ENCODE results near the gene C1orf159. TPM values are rescaled to one million over a fixed set of nuclear protein-coding genes. Genes with fewer than 3 reads are reported as not detected.

C1orf159 gene
- total and polyA plus RNA-seq, 9 of the 15 experiments (the other 6 are each of a cell fraction or from before 2014, with no cell fraction given): 0.28 to 54.9 (median 10.6) TPM

DNA sequence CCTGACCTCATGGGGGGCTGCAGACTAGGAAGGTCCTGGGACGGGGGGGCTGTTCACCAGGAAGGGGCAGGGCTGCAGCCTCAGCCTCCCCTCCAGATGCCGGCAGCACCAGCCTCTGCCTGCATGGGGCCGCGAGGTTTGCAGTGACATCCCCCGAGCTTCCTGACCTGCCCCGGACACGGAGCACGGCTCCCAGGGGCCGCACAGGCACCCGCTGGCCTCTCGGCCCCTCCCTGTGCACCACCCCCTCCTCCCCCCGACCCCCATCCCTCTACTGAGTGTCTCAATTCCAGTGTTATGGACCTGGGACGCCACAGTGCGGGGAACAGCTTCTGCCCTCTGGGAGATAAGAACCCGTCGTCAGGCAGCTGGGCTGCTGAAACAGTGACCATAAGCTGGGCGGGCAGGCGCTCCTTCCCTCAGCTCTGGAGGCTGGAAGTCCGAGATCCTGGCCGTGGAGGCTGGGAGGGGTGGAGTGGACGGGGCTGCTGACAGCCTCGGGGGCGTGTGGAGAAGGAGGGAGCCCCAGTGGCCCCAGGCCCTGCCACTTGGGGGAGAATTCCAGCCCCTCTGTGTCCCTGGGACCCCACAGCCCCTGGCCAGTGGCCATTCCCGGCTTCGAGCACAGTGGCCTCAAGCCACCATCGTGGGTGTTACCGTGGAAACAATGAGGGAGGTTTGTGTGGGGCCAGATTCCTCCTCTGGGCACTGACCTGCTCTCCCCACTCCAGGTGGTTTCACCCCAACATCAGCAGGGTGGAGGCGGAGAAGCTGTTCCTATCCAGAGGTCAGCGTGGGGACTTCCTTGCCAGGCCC is 53.3 kb downstream of the C1orf159 start (continued):
- TF ChIP-seq, protein P1, sequence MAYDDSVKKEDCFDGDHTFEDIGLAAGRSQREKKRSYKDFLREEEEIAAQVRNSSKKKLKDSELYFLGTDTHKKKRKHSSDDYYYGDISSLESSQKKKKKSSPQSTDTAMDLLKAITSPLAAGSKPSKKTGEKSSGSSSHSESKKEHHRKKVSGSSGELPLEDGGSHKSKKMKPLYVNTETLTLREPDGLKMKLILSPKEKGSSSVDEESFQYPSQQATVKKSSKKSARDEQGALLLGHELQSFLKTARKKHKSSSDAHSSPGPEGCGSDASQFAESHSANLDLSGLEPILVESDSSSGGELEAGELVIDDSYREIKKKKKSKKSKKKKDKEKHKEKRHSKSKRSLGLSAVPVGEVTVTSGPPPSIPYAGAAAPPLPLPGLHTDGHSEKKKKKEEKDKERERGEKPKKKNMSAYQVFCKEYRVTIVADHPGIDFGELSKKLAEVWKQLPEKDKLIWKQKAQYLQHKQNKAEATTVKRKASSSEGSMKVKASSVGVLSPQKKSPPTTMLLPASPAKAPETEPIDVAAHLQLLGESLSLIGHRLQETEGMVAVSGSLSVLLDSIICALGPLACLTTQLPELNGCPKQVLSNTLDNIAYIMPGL (CRISPR knock-in tag; IDR thresholded peaks at IDR 0.05): no peak
- TF ChIP-seq SMAD3 (CRISPR knock-in tag; conservative IDR thresholded peaks at IDR 0.05) (no peak), ZBTB17 (CRISPR knock-in tag; IDR thresholded peaks at IDR 0.05) (no peak), XRCC5 (IDR thresholded peaks at IDR 0.05; ENCODE audit: low read depth, low read length) (no peak), ZKSCAN3 (CRISPR knock-in tag; IDR thresholded peaks at IDR 0.05) (no peak), GABPB2 (CRISPR knock-in tag; conservative IDR thresholded peaks at IDR 0.05) (no peak), PHF21A (IDR thresholded peaks at IDR 0.05; ENCODE audit: borderline replicate concordance, low read depth) (no peak), RBM25 (IDR thresholded peaks at IDR 0.05; ENCODE audit: low read depth, low read length, severe bottlenecking) (no peak), ZNF165 (CRISPR knock-in tag; IDR thresholded peaks at IDR 0.05; ENCODE audit: borderline replicate concordance) (no peak), ELF2 (CRISPR knock-in tag; IDR thresholded peaks at IDR 0.05) (no peak), PRMT5 (CRISPR knock-in tag; IDR thresholded peaks at IDR 0.05) (no peak), POLR2G (IDR thresholded peaks at IDR 0.05; ENCODE audit: low read depth, low read length) (0 out of 2 replicates have a peak, but pooled peaks have one; percentile 3), ZNF551 (CRISPR knock-in tag; IDR thresholded peaks at IDR 0.05) (no peak), NR2C1 (IDR thresholded peaks at IDR 0.05) (no peak), NR2C1 (tag; IDR thresholded peaks at IDR 0.05) (no peak)
- TF ChIP-seq, protein P2, sequence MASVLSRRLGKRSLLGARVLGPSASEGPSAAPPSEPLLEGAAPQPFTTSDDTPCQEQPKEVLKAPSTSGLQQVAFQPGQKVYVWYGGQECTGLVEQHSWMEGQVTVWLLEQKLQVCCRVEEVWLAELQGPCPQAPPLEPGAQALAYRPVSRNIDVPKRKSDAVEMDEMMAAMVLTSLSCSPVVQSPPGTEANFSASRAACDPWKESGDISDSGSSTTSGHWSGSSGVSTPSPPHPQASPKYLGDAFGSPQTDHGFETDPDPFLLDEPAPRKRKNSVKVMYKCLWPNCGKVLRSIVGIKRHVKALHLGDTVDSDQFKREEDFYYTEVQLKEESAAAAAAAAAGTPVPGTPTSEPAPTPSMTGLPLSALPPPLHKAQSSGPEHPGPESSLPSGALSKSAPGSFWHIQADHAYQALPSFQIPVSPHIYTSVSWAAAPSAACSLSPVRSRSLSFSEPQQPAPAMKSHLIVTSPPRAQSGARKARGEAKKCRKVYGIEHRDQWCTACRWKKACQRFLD (CRISPR knock-in tag; IDR thresholded peaks at IDR 0.05): no peak
- TF ChIP-seq, protein P3, sequence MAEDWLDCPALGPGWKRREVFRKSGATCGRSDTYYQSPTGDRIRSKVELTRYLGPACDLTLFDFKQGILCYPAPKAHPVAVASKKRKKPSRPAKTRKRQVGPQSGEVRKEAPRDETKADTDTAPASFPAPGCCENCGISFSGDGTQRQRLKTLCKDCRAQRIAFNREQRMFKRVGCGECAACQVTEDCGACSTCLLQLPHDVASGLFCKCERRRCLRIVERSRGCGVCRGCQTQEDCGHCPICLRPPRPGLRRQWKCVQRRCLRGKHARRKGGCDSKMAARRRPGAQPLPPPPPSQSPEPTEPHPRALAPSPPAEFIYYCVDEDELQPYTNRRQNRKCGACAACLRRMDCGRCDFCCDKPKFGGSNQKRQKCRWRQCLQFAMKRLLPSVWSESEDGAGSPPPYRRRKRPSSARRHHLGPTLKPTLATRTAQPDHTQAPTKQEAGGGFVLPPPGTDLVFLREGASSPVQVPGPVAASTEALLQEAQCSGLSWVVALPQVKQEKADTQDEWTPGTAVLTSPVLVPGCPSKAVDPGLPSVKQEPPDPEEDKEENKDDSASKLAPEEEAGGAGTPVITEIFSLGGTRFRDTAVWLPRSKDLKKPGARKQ (CRISPR knock-in tag; IDR thresholded peaks at IDR 0.05): no peak
- TF ChIP-seq, protein P4, sequence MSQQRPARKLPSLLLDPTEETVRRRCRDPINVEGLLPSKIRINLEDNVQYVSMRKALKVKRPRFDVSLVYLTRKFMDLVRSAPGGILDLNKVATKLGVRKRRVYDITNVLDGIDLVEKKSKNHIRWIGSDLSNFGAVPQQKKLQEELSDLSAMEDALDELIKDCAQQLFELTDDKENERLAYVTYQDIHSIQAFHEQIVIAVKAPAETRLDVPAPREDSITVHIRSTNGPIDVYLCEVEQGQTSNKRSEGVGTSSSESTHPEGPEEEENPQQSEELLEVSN (IDR thresholded peaks at IDR 0.05; ENCODE audit: borderline replicate concordance in 1 of 2, extremely low read depth in 1 of 2, insufficient read depth in 1 of 2, insufficient read length in 1 of 2, low read depth in 1 of 2, low read length in 1 of 2, poor library complexity in 1 of 2, severe bottlenecking in 1 of 2): peak in 1 of 2 experiments; percentile 34
- TF ChIP-seq, protein P5, sequence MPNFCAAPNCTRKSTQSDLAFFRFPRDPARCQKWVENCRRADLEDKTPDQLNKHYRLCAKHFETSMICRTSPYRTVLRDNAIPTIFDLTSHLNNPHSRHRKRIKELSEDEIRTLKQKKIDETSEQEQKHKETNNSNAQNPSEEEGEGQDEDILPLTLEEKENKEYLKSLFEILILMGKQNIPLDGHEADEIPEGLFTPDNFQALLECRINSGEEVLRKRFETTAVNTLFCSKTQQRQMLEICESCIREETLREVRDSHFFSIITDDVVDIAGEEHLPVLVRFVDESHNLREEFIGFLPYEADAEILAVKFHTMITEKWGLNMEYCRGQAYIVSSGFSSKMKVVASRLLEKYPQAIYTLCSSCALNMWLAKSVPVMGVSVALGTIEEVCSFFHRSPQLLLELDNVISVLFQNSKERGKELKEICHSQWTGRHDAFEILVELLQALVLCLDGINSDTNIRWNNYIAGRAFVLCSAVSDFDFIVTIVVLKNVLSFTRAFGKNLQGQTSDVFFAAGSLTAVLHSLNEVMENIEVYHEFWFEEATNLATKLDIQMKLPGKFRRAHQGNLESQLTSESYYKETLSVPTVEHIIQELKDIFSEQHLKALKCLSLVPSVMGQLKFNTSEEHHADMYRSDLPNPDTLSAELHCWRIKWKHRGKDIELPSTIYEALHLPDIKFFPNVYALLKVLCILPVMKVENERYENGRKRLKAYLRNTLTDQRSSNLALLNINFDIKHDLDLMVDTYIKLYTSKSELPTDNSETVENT (CRISPR knock-in tag; IDR thresholded peaks at IDR 0.05): peak; percentile 31; the same call in 1 of the 2 replicates
